Measurements from ENCODE around the gene PRKD2.

Gene PRKD2

GRCh38 chr19:46661735-46662592, 55.0 kb downstream of the PRKD2 start:
- H3K4me1 ChIP-seq (ENCODE audit: control insufficient read depth, insufficient read depth, low read length) = peaks cover 4% of the 10 kb centered on the region
- H3K36me3 ChIP-seq (ENCODE audit: control insufficient read depth, insufficient read depth, low read length) = no peaks in the 10 kb centered on the region
- H3K9ac ChIP-seq (ENCODE audit: low read depth, low read length) = no peak overlapping the region
- no peaks in the 10 kb centered on the region for H3K27me3 ChIP-seq (ENCODE audit: control insufficient read depth, insufficient read depth, low read length)
- no peaks in the 10 kb centered on the region for H3K9me3 ChIP-seq (ENCODE audit: control insufficient read depth, insufficient read depth, low read length)
- H3K4me3 ChIP-seq (ENCODE audit: low read depth, low read length) = peak overlapping the region; percentile 38

GRCh38 chr19:46661020-46661731, 55.7 kb downstream of the PRKD2 start, which contains the start of gene DACT3:
Gene DACT3, minus strand, starts transcription at chr19:46661182. Its CDS starts 118 bp downstream, at chr19:46661064.
- no peaks in the 10 kb centered on the region for H3K36me3 ChIP-seq (ENCODE audit: control insufficient read depth, insufficient read depth, low read length)
- H3K9me3 ChIP-seq (ENCODE audit: control insufficient read depth, insufficient read depth, low read length) = no peaks in the 10 kb centered on the region
- peaks cover 4% of the 10 kb centered on the region for H3K4me1 ChIP-seq (ENCODE audit: control insufficient read depth, insufficient read depth, low read length)
- H3K9ac ChIP-seq (ENCODE audit: low read depth, low read length) = no peak within 1 kb of the TSS
- H3K27me3 ChIP-seq (ENCODE audit: control insufficient read depth, insufficient read depth, low read length) = no peaks in the 10 kb centered on the region
- H3K4me3 ChIP-seq (ENCODE audit: low read depth, low read length) = peak within 1 kb of the TSS; percentile 67

- peaks cover 4% of the 10 kb centered on the region for H3K4me1 ChIP-seq (ENCODE audit: control insufficient read depth, insufficient read depth, low read length)
- H3K27me3 ChIP-seq (ENCODE audit: control insufficient read depth, insufficient read depth, low read length) = no peaks in the 10 kb centered on the region
- H3K4me3 ChIP-seq (ENCODE audit: low read depth, low read length) = peak overlapping the region; percentile 67
- H3K36me3 ChIP-seq (ENCODE audit: control insufficient read depth, insufficient read depth, low read length) = no peaks in the 10 kb centered on the region
- H3K9me3 ChIP-seq (ENCODE audit: control insufficient read depth, insufficient read depth, low read length) = no peaks in the 10 kb centered on the region
- H3K9ac ChIP-seq (ENCODE audit: low read depth, low read length) = no peak overlapping the region
Measured at GRCh38 chr19:46660551-46661019, 56.3 kb downstream of the PRKD2 start.

- peak overlapping the region; percentile 67 for H3K4me3 ChIP-seq (ENCODE audit: low read depth, low read length)
- no peak overlapping the region for H3K9ac ChIP-seq (ENCODE audit: low read depth, low read length)
- no peaks in the 10 kb centered on the region for H3K9me3 ChIP-seq (ENCODE audit: control insufficient read depth, insufficient read depth, low read length)
- peaks cover 5% of the 10 kb centered on the region for H3K4me1 ChIP-seq (ENCODE audit: control insufficient read depth, insufficient read depth, low read length)
- no peaks in the 10 kb centered on the region for H3K27me3 ChIP-seq (ENCODE audit: control insufficient read depth, insufficient read depth, low read length)
- H3K36me3 ChIP-seq (ENCODE audit: control insufficient read depth, insufficient read depth, low read length) = no peaks in the 10 kb centered on the region
Measured at GRCh38 chr19:46660008-46660517, 56.9 kb downstream of the PRKD2 start.

- Histone ChIP-seq H3K4me3 (ENCODE audit: low read depth, low read length) (peak overlapping the region; percentile 67), H3K36me3 (ENCODE audit: control insufficient read depth, insufficient read depth, low read length) (no peaks in the 10 kb centered on the region), H3K9me3 (ENCODE audit: control insufficient read depth, insufficient read depth, low read length) (no peaks in the 10 kb centered on the region), H3K9ac (ENCODE audit: low read depth, low read length) (no peak overlapping the region), H3K27me3 (ENCODE audit: control insufficient read depth, insufficient read depth, low read length) (no peaks in the 10 kb centered on the region), H3K4me1 (ENCODE audit: control insufficient read depth, insufficient read depth, low read length) (peaks cover 7% of the 10 kb centered on the region)
Measured at GRCh38 chr19:46659151-46660007, 57.5 kb downstream of the PRKD2 start.

- H3K27me3 ChIP-seq (ENCODE audit: control insufficient read depth, insufficient read depth, low read length) = no peaks in the 10 kb centered on the region
- H3K36me3 ChIP-seq (ENCODE audit: control insufficient read depth, insufficient read depth, low read length) = no peaks in the 10 kb centered on the region
- H3K9ac ChIP-seq (ENCODE audit: low read depth, low read length) = no peak overlapping the region
- peaks cover 12% of the 10 kb centered on the region for H3K4me1 ChIP-seq (ENCODE audit: control insufficient read depth, insufficient read depth, low read length)
- no peak overlapping the region for H3K4me3 ChIP-seq (ENCODE audit: low read depth, low read length)
- no peaks in the 10 kb centered on the region for H3K9me3 ChIP-seq (ENCODE audit: control insufficient read depth, insufficient read depth, low read length)
Measured at GRCh38 chr19:46656541-46656940, 60.4 kb downstream of the PRKD2 start.

- no peaks in the 10 kb centered on the region for H3K36me3 ChIP-seq (ENCODE audit: control insufficient read depth, insufficient read depth, low read length)
- peaks cover 12% of the 10 kb centered on the region for H3K4me1 ChIP-seq (ENCODE audit: control insufficient read depth, insufficient read depth, low read length)
- no peak overlapping the region for H3K9ac ChIP-seq (ENCODE audit: low read depth, low read length)
- H3K27me3 ChIP-seq (ENCODE audit: control insufficient read depth, insufficient read depth, low read length) = peaks cover 8% of the 10 kb centered on the region
- no peaks in the 10 kb centered on the region for H3K9me3 ChIP-seq (ENCODE audit: control insufficient read depth, insufficient read depth, low read length)
- H3K4me3 ChIP-seq (ENCODE audit: low read depth, low read length) = no peak overlapping the region
Measured at GRCh38 chr19:46654621-46655152, 62.2 kb downstream of the PRKD2 start.

- no peak overlapping the region for H3K9ac ChIP-seq (ENCODE audit: low read depth, low read length)
- H3K9me3 ChIP-seq (ENCODE audit: control insufficient read depth, insufficient read depth, low read length) = no peaks in the 10 kb centered on the region
- H3K27me3 ChIP-seq (ENCODE audit: control insufficient read depth, insufficient read depth, low read length) = peaks cover 39% of the 10 kb centered on the region
Measured at GRCh38 chr19:46650445-46650844, 66.5 kb downstream of the PRKD2 start.

GRCh38 chr19:46648961-46649960, 67.7 kb downstream of the PRKD2 start:
- Histone ChIP-seq H3K27me3 (ENCODE audit: control insufficient read depth, insufficient read depth, low read length) (peaks cover 39% of the 10 kb centered on the region), H3K9ac (ENCODE audit: low read depth, low read length) (no peak overlapping the region)

More at GRCh38 chr19:46650445-46650844, 66.5 kb downstream of the PRKD2 start:
- no peak overlapping the region for H3K4me3 ChIP-seq (ENCODE audit: low read depth, low read length)
- H3K36me3 ChIP-seq (ENCODE audit: control insufficient read depth, insufficient read depth, low read length) = no peaks in the 10 kb centered on the region
- H3K4me1 ChIP-seq (ENCODE audit: control insufficient read depth, insufficient read depth, low read length) = peaks cover 11% of the 10 kb centered on the region

More at GRCh38 chr19:46648961-46649960, 67.7 kb downstream of the PRKD2 start:
- peaks cover 9% of the 10 kb centered on the region for H3K4me1 ChIP-seq (ENCODE audit: control insufficient read depth, insufficient read depth, low read length)
- H3K36me3 ChIP-seq (ENCODE audit: control insufficient read depth, insufficient read depth, low read length) = no peaks in the 10 kb centered on the region
- H3K9me3 ChIP-seq (ENCODE audit: control insufficient read depth, insufficient read depth, low read length) = no peaks in the 10 kb centered on the region
- peak overlapping the region; percentile 50 for H3K4me3 ChIP-seq (ENCODE audit: low read depth, low read length)

Measured in iPS-15b (cell line).